Natural killer cell (primary cell): Measurements from ENCODE around the gene EIPR1. TPM values are rescaled to one million over a fixed set of nuclear protein-coding genes. Genes with fewer than 3 reads are reported as not detected.

Source experiments
- ATAC-seq, 3 donors: fragments of 150-1000 bp in 2 of 3; fragments of 200-7000 bp in 1 of 3; cut with Tn5 transposase; 1 replicate in 1 of 3; 2 replicates in 2 of 3; pipeline ENCODE4 v1.10.0; 2021; ENCODE audit warnings: mild to moderate bottlenecking in 2 of 3, moderate library complexity in 2 of 3
- DNase-seq, 2 donors: peaks; one replicate each; pipeline versions ENCODE4 v3.0.0 to v3.0.0-alpha.2; 2013 to 2021; ENCODE audit warnings: mixed read lengths in 1 of 2
- H3K27ac ChIP-seq: one replicate; pipeline ENCODE4 v1.5.1; 2013; ENCODE audit warnings: mild to moderate bottlenecking, low read length
- H3K27me3 ChIP-seq: one replicate; pipeline ENCODE4 v1.6.1; 2013; ENCODE audit warnings: low read length; ENCODE audit not compliant: control insufficient read depth, insufficient read depth
- H3K36me3 ChIP-seq: one replicate; pipeline ENCODE4 v1.6.1; 2013; ENCODE audit warnings: low read length; ENCODE audit not compliant: control insufficient read depth, insufficient read depth
- H3K4me1 ChIP-seq: one replicate; pipeline ENCODE4 v1.6.1; 2013; ENCODE audit warnings: low read length; ENCODE audit not compliant: control insufficient read depth, insufficient read depth
- H3K4me3 ChIP-seq: one replicate; pipeline ENCODE4 v1.5.1; 2013; ENCODE audit warnings: low read length
- H3K9me3 ChIP-seq: one replicate; pipeline ENCODE4 v1.6.1; 2013; ENCODE audit warnings: low read length; ENCODE audit not compliant: control insufficient read depth, insufficient read depth
- H3K27ac Mint-ChIP-seq, 2 donors: one replicate each; pipeline ENCODE4 v1.8.0; 2022; ENCODE audit warnings: mild to moderate bottlenecking in 2 of 2, mixed read lengths in 2 of 2, moderate library complexity in 1 of 2
- H3K27me3 Mint-ChIP-seq, 2 donors: one replicate each; pipeline ENCODE4 v1.8.0; 2022; ENCODE audit warnings: low read depth in 2 of 2, mixed read lengths in 2 of 2
- H3K36me3 Mint-ChIP-seq: one replicate; pipeline ENCODE4 v1.8.0; 2022; ENCODE audit warnings: mixed read lengths
- H3K4me1 Mint-ChIP-seq, 2 donors: one replicate each; pipeline ENCODE4 v1.8.0; 2022; ENCODE audit warnings: mixed read lengths in 2 of 2
- H3K4me3 Mint-ChIP-seq: one replicate; pipeline ENCODE4 v1.8.0; 2022; ENCODE audit warnings: mild to moderate bottlenecking, moderate library complexity, mixed read lengths
- H3K9me3 Mint-ChIP-seq, 2 donors: one replicate each; pipeline ENCODE4 v1.8.0; 2022; ENCODE audit warnings: mixed read lengths in 2 of 2
- CTCF ChIP-seq: fragments of 200-600 bp; IDR thresholded peaks from one replicate; pipeline ENCODE4 v1.8.0; 2022; ENCODE audit warnings: antibody characterized with exemption
- whole genome bisulfite sequencing: methylation state at CpG from one replicate; pipeline ENCODE4 v1.1.7; 2013; ENCODE audit warnings: missing lambda C conversion rate; ENCODE audit not compliant: insufficient coverage; 5-methylcytosine and 5-hydroxymethylcytosine counted together
- intact Hi-C: fragments of 100-400 bp; cut with micrococcal nuclease; formaldehyde crosslinking; loops from one replicate; pipeline ENCODE4 v1.14.2; 2022
- total RNA-seq, 4 donors: library from RNA; stranded (reverse); fragments of 120-200 nt in 1 of 4; gene quantifications; one replicate each; pipeline versions ENCODE4 v1.2.3 to v1.2.4, GENCODE V29; 2013 to 2022

EIPR1 gene
- total RNA-seq, 3 donors from 2014 or later (not counting 1 experiment from before 2014, with no cell fraction given): 26.8 to 28.8 (median 27.9) TPM

- H3K4me1 ChIP-seq: no peaks in the 10 kb centered on the region
- intact Hi-C loops: no loop called here
- Mint-ChIP-seq H3K27ac (no peak overlapping the region), H3K27me3 (no peaks in the 10 kb centered on the region), H3K9me3 (no peaks in the 10 kb centered on the region), H3K4me1 (peaks cover 24 to 25% of the 10 kb centered on the region in 2 donors), H3K4me3 (no peak overlapping the region), H3K36me3 (no peaks in the 10 kb centered on the region)
- H3K27me3 ChIP-seq: no peaks in the 10 kb centered on the region
- H3K4me3 ChIP-seq: no peak overlapping the region
- no peak overlapping the region for H3K27ac ChIP-seq
- H3K36me3 ChIP-seq: peaks cover 3% of the 10 kb centered on the region
- no peaks in the 10 kb centered on the region for H3K9me3 ChIP-seq
- DNase-seq: no peak
- no peak for TF ChIP-seq CTCF
- no peak for ATAC-seq
- WGBS: 98% methylated on average over 19 of the region's 19 CpGs
Measured at GRCh38 chr2:3323360-3324035, 54.1 kb downstream of the EIPR1 start.

DNA sequence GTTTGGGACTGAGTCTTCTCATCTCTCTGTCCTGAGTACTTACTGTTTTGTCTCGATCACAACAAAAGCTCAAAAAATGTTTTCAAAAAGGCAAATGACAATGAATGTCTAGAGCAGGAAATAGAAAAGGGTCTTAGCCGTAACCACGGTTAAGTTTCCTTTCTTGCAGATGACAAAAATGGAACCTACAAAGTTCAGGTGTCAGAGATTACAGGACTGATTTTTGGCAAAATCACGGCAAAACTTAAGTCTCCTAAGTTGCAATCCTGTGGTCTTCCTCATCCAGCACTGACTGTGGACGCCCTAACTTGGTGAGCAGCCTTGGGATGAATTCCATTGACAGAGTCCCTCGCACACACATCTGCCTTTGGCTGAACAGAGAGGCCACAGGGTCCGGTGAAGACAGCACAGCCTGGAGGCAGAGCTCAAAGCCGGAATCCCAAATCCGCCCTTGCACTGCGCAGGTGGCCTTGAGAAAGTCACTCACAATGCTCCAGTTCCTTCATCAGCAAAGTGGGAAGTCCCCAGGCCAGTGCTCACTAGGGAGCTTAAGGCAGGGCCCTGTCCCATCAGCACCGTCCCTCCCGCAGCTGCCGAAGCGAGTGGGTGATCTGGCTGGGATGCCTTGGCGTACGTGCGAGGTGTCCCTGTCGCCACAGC, 55.2 kb downstream of the EIPR1 start:
- Histone ChIP-seq H3K36me3 (peaks cover 3% of the 10 kb centered on the region), H3K4me3 (no peak overlapping the region), H3K4me1 (no peaks in the 10 kb centered on the region), H3K27ac (no peak overlapping the region), H3K27me3 (no peaks in the 10 kb centered on the region), H3K9me3 (no peaks in the 10 kb centered on the region)
- no peak for TF ChIP-seq CTCF
- DNase-seq (no peak), ATAC-seq (no peak)
- no peaks in the 10 kb centered on the region for H3K27me3 Mint-ChIP-seq
- intact Hi-C loops: no loop called here
- H3K4me3 Mint-ChIP-seq: no peak overlapping the region
- H3K4me1 Mint-ChIP-seq: peaks cover 25 to 26% of the 10 kb centered on the region in 2 donors
- no peak overlapping the region for H3K27ac Mint-ChIP-seq
- no peaks in the 10 kb centered on the region for H3K9me3 Mint-ChIP-seq
- no peaks in the 10 kb centered on the region for H3K36me3 Mint-ChIP-seq
- 94% methylated on average over 18 of the region's 18 CpGs for WGBS

- Histone ChIP-seq H3K27me3 (no peaks in the 10 kb centered on the region), H3K27ac (no peak overlapping the region), H3K4me3 (no peak overlapping the region), H3K4me1 (no peaks in the 10 kb centered on the region), H3K9me3 (no peaks in the 10 kb centered on the region), H3K36me3 (peaks cover 3% of the 10 kb centered on the region)
- no peaks in the 10 kb centered on the region for H3K27me3 Mint-ChIP-seq
- WGBS: 97% methylated on average over 17 of the region's 17 CpGs
- DNase-seq (no peak), ATAC-seq (no peak)
- no peaks in the 10 kb centered on the region for H3K36me3 Mint-ChIP-seq
- H3K4me1 Mint-ChIP-seq: peaks cover 26 to 28% of the 10 kb centered on the region in 2 donors
- H3K4me3 Mint-ChIP-seq: no peak overlapping the region
- no peak overlapping the region for H3K27ac Mint-ChIP-seq
- H3K9me3 Mint-ChIP-seq: no peaks in the 10 kb centered on the region
- TF ChIP-seq CTCF: no peak
- intact Hi-C loops: no loop called here
Measured at GRCh38 chr2:3321825-3322224, 55.8 kb downstream of the EIPR1 start.
